HL-60/S4 treated with phorbol 12-myristate 13-acetate at 8.2 ng/mL for 4 days and 3 days (cell line): ENCODE data around the gene KATNAL1.

Source experiments
- in situ Hi-C: fragments of 300-500 bp; cut with MboI; formaldehyde crosslinking; loops from 2 replicates; pipeline ENCODE4 v1.15.0; 2022; ENCODE audit warnings: low sequenced_read_pairs

The KATNAL1 gene

DNA sequence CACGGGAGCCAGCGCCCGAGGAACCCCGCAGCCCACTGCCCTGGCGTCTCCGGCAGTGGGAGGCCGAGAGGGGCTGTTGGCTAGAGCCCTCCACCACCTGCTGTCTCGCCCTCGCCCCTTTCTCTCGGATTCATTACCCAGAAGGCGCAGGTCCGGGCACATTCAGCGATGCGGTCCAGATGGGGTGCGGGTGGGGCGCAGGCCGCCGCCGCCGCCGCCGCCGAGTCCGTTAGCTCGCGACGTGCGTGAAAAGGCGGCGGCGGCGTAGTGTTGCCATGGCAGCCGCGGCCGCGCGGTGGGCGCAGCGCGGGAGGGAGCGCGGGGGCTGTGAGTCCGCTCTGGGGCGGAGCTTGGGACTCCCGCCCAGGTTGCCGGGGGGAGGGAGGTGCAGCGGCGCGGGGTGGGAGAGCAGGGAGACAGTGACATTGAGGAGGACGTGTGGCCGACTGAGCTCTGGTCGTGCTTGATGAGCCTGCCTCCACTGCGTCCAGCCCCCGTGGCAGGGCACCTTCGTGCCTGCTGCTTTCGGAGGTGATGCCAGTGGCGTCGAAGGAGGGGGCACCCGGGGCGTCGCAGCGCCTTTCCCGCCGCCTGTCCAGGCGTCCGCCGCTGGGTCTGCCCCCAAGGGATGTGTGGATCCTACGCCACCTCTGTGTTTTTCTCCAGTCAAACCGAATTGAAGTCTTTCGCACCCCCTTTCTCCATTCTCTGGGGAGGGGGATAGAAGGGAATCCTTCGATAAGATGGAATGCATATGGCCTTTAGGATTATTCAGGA lies at the start of gene KATNAL1:
TSS of gene KATNAL1 (minus strand) at position 358 of the 777 bp plus-strand sequence. CDS start 23,774 bp downstream, outside the sequence.
- in situ Hi-C loops = no loop called here

GRCh38 chr13:30355839-30356238 lies 48.5 kb upstream of the KATNAL1 start:
- in situ Hi-C loops = no loop called here

DNA sequence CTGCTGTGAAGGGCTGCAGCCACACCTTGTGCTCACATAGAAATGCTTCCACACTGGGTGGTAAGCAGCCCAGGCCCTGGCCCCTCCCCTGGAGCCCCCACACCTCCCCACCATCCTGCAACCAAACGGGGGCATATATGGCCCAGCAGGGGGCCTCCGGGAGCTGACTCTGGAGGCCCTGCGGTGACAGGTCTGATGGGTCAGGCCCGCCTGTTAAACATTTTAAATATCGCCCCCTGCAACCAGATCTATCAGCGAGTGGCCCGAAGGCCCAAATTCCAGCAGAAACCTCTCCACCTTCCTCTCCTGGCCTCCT lies 48.0 kb upstream of the KATNAL1 start:
- in situ Hi-C loops = no loop called here

- in situ Hi-C loops = no loop called here
These were observed 47.4 kb upstream of the KATNAL1 start for GRCh38 chr13:30354493-30355383.

- in situ Hi-C loops = no loop called here
These were observed 46.3 kb upstream of the KATNAL1 start for GRCh38 chr13:30353471-30354215.

DNA sequence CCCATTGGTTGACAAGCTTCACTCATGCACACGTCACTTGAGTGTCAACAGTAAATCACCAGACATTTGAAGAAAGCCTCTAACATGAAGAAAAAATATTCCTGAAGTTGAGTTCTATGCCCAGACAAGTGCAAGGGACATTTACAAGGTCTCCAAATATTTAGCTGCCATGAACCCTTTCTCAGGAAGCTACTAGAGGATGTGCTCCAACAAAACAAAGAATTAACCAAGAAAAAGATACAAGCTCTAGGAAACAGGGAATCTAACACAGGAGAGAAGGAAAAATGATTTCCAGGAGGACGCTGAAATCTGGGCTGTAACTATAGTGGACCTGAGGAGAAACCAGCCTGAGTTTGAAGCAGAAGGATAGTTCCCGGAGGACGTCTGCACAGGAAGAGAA lies 45.7 kb upstream of the KATNAL1 start:
- in situ Hi-C loops = no loop called here

GRCh38 chr13:30352121-30352520 lies 44.8 kb upstream of the KATNAL1 start:
- in situ Hi-C loops = no loop called here

DNA sequence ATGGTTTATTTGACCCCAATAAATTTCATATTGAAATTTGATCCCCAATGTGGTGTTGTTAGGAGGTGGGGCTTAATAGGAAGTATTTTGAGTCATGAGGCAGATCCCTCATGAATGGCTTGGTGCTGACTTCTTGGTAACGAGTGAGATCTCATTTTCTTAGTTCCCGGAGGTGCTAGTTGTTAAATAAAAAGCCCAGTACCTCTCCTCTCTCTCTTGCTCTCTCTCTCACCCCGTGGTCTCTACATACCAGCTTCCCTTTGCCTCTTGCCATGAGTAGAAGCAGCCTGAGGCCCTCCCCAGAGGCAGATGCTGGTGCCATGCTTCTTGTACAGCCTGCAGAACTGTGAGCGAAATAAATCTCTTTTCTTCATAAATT lies 39.4 kb upstream of the KATNAL1 start:
- in situ Hi-C loops = no loop called here

- in situ Hi-C loops = no loop called here
These were observed 38.9 kb upstream of the KATNAL1 start for GRCh38 chr13:30346153-30346788.

DNA sequence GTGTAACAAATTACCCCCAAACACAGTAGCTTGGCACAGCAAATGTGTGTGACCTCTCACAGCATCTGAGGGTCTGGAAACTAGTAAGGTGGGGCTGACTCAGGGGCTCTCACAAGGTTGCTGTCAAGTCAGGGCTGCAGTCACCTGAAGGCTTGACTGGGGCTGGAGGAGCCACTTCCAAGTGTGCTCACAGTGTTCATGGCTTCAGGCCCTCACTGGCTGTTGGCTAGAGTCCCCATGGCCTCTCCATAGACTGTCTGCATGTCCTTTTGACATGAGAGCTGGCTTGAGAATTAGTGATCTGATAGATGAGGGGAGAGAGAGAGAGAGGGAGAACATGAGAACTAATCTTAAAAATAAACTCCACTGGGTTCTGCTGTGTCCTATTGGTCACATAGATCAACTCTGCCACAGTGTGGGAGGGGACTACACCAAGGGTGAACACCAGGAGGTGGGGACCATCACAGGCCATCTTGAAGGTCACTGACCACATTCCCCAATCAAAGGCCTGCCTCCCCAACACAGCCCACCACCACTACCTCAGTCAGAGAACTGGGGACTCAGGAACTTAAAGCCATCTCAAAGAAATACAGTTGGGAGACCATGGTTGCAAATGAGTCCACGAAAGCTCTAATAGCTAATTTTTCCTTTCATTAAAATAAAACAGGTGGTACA lies 38.2 kb upstream of the KATNAL1 start:
- in situ Hi-C loops = no loop called here

GRCh38 chr13:30341815-30342570 lies 34.6 kb upstream of the KATNAL1 start:
- in situ Hi-C loops = no loop called here

GRCh38 chr13:30340331-30341250 lies 33.2 kb upstream of the KATNAL1 start:
- in situ Hi-C loops = no loop called here

GRCh38 chr13:30339738-30340330 lies 32.5 kb upstream of the KATNAL1 start:
- in situ Hi-C loops = no loop called here

GRCh38 chr13:30338952-30339351 lies 31.6 kb upstream of the KATNAL1 start:
- in situ Hi-C loops = no loop called here

DNA sequence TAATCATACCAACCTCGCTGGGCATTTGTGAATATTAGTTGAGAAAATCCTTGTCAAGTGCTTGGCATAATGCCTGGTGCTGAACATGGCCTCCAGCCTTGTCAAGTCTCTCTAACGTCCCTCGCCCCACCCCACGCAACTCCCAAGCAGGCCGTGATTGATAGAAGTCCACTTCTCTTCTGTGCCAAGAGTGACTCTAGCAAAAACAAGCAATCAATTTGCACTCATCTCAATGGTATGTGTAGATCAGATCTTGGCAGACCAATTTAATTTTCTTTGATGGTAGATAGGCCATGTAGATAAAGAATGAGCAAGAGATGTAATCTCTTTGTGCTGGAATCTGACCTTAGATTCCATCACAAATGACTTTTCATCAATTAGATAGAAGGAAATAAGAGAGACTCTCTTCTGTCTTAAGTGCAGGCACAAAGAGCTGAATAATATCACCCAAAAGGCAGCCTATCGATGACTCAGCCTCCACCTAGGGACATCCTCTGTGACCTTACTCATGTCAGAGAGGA lies 31.0 kb upstream of the KATNAL1 start:
- in situ Hi-C loops = no loop called here

- in situ Hi-C loops = no loop called here
These were observed 29.8 kb upstream of the KATNAL1 start for GRCh38 chr13:30337061-30337610.

GRCh38 chr13:30334663-30335386 lies 27.5 kb upstream of the KATNAL1 start:
- in situ Hi-C loops = no loop called here
